GM12864 (cell line): ENCODE results near the gene THSD7A.

Source experiments
- DNase-seq: peaks from one replicate; pipeline ENCODE4 v3.0.0-alpha.2; 2011; ENCODE audit warnings: low read depth
- H3K4me3 ChIP-seq: 2 replicates; pipeline ENCODE4 v1.5.1; 2011; ENCODE audit warnings: mild to moderate bottlenecking, low read depth, low read length, control low read depth
- TF ChIP-seq, protein P1 (sequence below): IDR thresholded peaks from 2 replicates; pipeline ENCODE4 v1.5.1; 2011; ENCODE audit warnings: low read depth, mild to moderate bottlenecking, moderate library complexity, low read length, control low read depth, inconsistent platforms; ENCODE audit errors: missing control alignments

The THSD7A gene

DNA sequence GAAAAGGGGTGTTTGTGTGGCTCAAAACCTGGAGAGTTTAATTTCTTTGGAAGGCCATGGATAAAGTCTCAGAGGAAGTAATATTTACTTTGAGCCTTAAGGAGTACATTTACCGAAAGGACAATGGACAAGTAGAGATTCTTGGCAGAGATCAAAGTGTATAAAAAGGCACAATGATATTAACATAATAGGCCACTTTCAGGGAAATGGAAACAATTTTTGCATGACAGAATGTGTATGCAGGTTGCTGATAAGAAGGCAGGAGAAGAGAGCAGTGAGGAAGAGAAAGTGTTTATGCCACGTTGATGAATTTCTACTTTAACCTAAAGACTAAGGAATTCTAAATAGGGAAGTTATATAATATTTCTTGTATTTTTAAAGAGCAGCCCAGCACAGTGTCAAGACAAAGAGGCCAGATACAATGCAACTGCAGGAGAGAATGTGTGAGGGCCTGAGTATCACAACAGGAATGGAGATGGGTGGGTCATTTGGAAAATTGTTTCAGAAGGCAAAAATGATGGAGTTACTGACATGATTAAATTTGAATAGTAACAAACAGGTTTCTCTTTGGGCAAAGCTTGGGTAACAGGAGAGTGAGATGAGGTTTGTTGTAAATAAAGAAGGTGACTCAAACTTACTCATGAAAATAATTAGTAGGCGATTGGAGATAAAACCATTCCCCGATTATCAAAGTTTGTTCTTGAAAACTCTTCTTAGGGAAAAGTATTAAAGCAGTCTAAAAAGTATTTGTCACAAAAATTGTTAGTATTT lies 84.1 kb downstream of the THSD7A start:
- no peak for DNase-seq
- TF ChIP-seq, protein P1, sequence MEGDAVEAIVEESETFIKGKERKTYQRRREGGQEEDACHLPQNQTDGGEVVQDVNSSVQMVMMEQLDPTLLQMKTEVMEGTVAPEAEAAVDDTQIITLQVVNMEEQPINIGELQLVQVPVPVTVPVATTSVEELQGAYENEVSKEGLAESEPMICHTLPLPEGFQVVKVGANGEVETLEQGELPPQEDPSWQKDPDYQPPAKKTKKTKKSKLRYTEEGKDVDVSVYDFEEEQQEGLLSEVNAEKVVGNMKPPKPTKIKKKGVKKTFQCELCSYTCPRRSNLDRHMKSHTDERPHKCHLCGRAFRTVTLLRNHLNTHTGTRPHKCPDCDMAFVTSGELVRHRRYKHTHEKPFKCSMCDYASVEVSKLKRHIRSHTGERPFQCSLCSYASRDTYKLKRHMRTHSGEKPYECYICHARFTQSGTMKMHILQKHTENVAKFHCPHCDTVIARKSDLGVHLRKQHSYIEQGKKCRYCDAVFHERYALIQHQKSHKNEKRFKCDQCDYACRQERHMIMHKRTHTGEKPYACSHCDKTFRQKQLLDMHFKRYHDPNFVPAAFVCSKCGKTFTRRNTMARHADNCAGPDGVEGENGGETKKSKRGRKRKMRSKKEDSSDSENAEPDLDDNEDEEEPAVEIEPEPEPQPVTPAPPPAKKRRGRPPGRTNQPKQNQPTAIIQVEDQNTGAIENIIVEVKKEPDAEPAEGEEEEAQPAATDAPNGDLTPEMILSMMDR = no peak
- no peak overlapping the region for H3K4me3 ChIP-seq

DNA sequence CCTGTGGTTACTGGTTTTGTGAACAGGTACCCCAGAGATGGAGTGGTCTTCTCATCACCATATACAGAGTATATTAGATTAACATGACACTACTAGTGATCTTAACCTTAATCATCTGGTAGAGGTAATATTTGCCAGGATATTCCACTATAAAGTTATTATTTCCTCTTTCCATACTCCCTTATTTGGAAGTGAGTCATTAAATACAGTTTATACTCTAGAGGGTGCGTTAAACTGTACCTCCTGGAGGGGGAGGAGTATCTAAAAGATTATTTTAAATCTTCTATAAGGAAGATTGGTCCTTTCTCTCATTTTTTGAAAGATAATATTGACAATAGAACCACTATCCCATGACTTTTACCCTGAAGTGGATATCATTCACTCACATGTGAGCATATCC lies 85.4 kb downstream of the THSD7A start:
- TF ChIP-seq, protein P1 = no peak

DNA sequence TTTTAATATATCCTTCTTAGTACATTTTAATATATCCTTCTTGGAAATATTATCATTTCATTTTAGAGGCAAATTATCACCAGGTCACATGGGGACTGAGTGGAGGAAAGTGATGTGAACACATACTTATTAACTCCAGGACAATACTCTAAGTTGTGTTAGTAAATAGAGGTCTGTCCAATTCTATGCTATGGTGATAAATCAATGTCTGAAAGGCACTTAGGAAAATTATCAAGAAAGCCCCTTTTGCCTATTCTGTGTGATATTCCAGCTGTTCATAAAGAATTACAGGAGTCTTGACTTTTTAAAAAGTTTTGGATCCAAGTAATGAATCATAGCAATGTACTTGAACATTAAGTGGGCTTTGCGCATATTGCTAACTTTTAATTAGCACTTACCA lies 88.5 kb downstream of the THSD7A start:
- no peak overlapping the region for H3K4me3 ChIP-seq
- DNase-seq = no peak
- TF ChIP-seq, protein P1 = no peak

More for the DNA sequence above, 85.4 kb downstream of the THSD7A start:
- no peak overlapping the region for H3K4me3 ChIP-seq
- no peak for DNase-seq

DNA sequence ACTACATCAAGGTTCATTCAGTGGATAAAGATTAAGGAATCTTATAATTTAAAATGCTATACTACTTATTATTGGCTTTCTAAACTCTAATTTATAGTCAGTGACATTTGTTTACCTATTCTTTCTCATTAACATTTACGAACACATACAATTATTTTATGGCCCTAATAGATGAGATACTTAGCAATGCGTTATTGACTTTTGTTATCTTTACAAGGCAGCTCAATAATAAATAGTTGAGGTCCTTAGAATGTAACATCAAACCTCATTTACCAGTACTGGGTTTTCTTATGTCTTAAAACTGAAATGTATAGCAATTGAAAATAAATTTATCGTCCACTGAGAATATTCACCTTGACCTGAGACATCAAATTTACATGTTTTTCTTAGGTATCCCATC lies 89.0 kb downstream of the THSD7A start:
- H3K4me3 ChIP-seq = no peak overlapping the region
- TF ChIP-seq, protein P1 = no peak
- DNase-seq = no peak

DNA sequence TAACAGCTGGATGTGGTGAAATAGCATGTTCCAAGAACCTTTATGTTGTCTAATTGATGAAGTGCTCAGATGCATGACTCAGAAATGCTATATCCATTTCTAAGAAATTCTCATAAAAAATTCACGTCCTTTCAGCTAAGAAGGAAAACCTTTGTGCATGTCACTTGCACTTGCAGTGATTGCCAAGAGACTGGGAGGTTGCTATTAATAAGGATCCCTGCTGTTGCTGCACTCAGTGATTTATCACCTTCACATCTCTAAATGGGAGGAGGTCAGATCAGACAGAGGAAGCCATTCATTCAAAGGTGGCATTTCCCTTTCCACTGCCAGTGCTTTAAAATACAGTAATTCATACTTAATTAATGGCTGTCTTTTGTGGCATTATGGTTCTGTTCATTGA lies 89.5 kb downstream of the THSD7A start:
- H3K4me3 ChIP-seq = no peak overlapping the region
- DNase-seq = no peak
- TF ChIP-seq, protein P1 = no peak

DNA sequence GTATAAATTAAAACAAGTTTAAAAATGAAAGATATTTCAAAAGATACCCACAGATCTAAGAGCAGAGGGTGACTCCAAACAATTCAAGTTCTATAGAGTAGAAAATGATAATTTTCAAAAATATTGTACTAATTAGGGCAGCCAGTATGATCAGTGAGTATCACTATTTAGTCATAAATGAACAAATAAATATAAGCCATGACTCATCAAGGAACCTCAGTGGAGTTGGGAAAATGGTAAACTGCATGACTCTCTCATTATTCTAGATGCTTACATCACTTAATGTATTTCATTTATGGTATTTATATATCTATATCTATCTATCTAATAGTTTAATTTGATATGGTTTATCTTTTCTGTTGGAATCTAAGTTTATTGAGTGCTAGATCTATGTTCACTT lies 94.3 kb downstream of the THSD7A start:
- no peak overlapping the region for H3K4me3 ChIP-seq
- no peak for DNase-seq
- TF ChIP-seq, protein P1 = no peak

DNA sequence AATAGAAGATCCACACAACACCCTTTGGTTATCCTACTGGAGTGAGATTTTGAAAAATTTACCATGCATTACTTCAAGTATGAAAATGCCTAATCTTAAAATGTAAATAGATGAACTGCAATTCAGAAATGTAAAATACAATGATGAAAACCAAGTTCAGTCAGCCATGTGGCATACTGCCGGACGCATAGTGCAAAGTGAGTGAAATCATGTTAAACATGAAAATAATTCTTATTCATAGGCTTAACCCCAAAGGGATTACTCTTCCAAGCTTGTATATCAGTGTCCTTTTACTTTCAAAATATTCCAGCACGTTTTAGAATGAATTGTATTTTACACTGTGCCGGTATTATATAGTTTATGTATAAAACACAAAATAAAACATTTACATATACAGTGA lies 99.8 kb downstream of the THSD7A start:
- TF ChIP-seq, protein P1 = no peak
- no peak for DNase-seq

More for the DNA sequence above, 99.8 kb downstream of the THSD7A start:
- no peak overlapping the region for H3K4me3 ChIP-seq
